GM23248 (cell line): Measurements from ENCODE around the gene AP3B1.

Source experiments
- EZH2 ChIP-seq: fragments of 200-600 bp; sonication (generic); IDR thresholded peaks from 2 replicates; pipeline ENCODE4 v1.6.1; 2018; ENCODE audit warnings: antibody characterized with exemption, mild to moderate bottlenecking; ENCODE audit not compliant: insufficient read depth, poor library complexity, severe bottlenecking
- EZH2phosphoT487 ChIP-seq: fragments of 200-600 bp; sonication (generic); IDR thresholded peaks from 2 replicates; pipeline ENCODE4 v1.6.1; 2018; ENCODE audit warnings: antibody characterized with exemption, moderate library complexity, mild to moderate bottlenecking, low read depth; ENCODE audit not compliant: insufficient read depth

- TF ChIP-seq EZH2: no peak
- TF ChIP-seq EZH2phosphoT487: no peak
These were observed 294.3 kb downstream of the AP3B1 start for GRCh38 chr5:78000191-78000590.
